ENCODE data around the gene KLF15. TPM values are rescaled to one million over a fixed set of nuclear protein-coding genes. Genes with fewer than 3 reads are reported as not detected.

KLF15 gene
- total RNA-seq, 4 donors from 2014 or later, result 138 to 234 (median 176) TPM

DNA sequence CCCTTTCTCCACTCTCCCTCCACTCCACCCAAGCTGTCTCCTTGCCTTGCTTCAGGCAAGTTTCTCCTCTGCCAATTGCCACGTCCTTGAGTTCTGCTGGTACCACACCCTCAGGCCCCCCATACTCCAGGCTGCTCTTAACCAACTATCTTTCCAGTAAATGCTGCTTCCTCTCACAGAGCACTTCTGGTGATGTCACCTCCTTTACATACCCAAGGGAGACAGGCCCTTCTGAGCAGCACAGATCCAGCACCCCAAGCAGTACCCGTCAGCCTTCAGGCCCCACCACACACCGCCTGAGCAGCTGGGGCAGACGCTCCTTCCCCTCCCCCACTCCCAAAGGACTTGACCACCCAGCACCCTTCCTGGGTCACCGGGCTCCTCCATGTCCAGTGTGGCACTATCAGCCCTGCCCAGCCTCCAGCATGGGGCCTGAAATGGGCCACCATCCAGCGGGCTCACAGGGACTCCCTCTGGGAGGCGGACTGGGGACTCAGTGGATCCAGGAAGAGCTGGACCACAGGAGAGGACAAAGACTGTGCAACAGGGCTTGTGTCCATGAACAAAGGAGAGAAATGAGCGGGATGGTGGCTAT lies 50.2 kb downstream of the KLF15 start:
- no peaks in the 10 kb centered on the region for H3K27me3 ChIP-seq

DNA sequence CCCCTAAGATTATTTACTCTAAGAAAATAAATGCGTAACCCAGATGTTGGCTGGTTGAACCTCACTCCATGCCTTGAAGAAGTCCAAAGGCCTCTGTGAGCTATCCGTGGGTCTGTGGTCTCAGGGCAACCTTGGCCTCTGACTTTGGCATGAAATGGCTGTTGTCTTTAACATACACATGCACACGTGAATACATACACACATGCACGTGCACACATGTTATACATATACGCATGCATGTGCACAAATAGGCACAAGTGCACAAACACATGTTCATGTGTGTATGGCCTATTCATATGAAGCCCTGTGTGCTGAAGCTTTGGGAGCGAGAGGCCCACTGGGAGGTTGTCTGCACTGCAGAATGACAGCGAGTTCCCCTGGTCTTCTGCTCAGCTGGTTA lies 50.8 kb downstream of the KLF15 start:
- TF ChIP-seq CTCF (IDR thresholded peaks at IDR 0.05), result no peak
- no peak for TF ChIP-seq EP300 (IDR thresholded peaks at IDR 0.05)
- TF ChIP-seq POLR2A (IDR thresholded peaks at IDR 0.05), result no peak
- H3K27me3 ChIP-seq, result no peaks in the 10 kb centered on the region
- no peaks in the 10 kb centered on the region for H3K4me1 ChIP-seq
- H3K4me3 ChIP-seq, result no peak overlapping the region
- 78 to 88% methylated on average over 7 of the region's 7 CpGs for WGBS, 2 donors
- H3K9me3 ChIP-seq, result peaks cover 0 to 37% (median 7%) of the 10 kb centered on the region in 4 donors
- H3K27ac ChIP-seq, result no peak overlapping the region
- H3K36me3 ChIP-seq, result peaks cover 0 to 31% (median 0%) of the 10 kb centered on the region in 3 donors
- no peak for DNase-seq (ENCODE audit: low spot score in 2 of 2)

More for the DNA sequence above, 50.2 kb downstream of the KLF15 start:
- H3K36me3 ChIP-seq, result peaks cover 0 to 31% (median 0%) of the 10 kb centered on the region in 3 donors
- no peak for DNase-seq (ENCODE audit: low spot score in 2 of 2)
- H3K9me3 ChIP-seq, result peaks cover 0 to 37% (median 7%) of the 10 kb centered on the region in 4 donors
- WGBS, 2 donors, result 82 to 93% methylated on average over 7 to 8 of the region's 8 CpGs
- no peak overlapping the region for H3K27ac ChIP-seq
- H3K4me3 ChIP-seq, result no peak overlapping the region
- TF ChIP-seq POLR2A (IDR thresholded peaks at IDR 0.05) (no peak), CTCF (IDR thresholded peaks at IDR 0.05) (no peak), EP300 (IDR thresholded peaks at IDR 0.05) (no peak)
- H3K4me1 ChIP-seq, result no peaks in the 10 kb centered on the region

DNA sequence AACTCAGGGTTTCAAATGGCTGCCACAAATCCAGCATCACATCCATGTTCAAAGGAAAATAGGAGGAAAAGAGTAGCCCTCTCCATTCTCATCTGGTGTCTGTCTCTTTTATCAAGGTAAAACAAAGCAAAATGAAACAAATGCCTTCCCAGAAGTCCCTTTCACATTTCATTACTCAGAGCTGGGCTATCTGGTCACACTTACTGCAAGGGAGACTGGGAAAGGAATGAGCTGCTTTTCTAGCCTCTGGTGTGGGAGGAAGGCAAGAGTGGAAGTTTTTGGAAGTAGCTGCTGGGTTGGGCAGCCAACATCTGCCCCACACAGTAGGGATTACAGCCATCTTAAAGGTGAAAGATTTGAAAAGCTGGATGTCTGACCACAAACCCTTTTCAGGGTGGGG lies 51.8 kb downstream of the KLF15 start:
- Histone ChIP-seq H3K27ac (no peak overlapping the region), H3K9me3 (peaks cover 0 to 32% (median 7%) of the 10 kb centered on the region in 4 donors), H3K36me3 (peaks cover 0 to 33% (median 0%) of the 10 kb centered on the region in 3 donors), H3K4me1 (no peaks in the 10 kb centered on the region), H3K27me3 (no peaks in the 10 kb centered on the region), H3K4me3 (no peak overlapping the region)
- no peak for DNase-seq (ENCODE audit: low spot score in 2 of 2)
- no peak for TF ChIP-seq CTCF (IDR thresholded peaks at IDR 0.05)
- no peak for TF ChIP-seq POLR2A (IDR thresholded peaks at IDR 0.05)
- TF ChIP-seq EP300 (IDR thresholded peaks at IDR 0.05), result no peak

GRCh38 chr3:126304704-126305103 lies 52.5 kb downstream of the KLF15 start:
- Histone ChIP-seq H3K36me3 (peaks cover 0 to 32% (median 0%) of the 10 kb centered on the region in 3 donors), H3K4me1 (no peaks in the 10 kb centered on the region), H3K9me3 (peaks cover 0 to 29% (median 7%) of the 10 kb centered on the region in 4 donors), H3K4me3 (no peak overlapping the region), H3K27ac (no peak overlapping the region), H3K27me3 (no peaks in the 10 kb centered on the region)
- DNase-seq (ENCODE audit: low spot score in 2 of 2), result no peak
- no peak for TF ChIP-seq EP300 (IDR thresholded peaks at IDR 0.05)
- TF ChIP-seq POLR2A (IDR thresholded peaks at IDR 0.05), result no peak
- no peak for TF ChIP-seq CTCF (IDR thresholded peaks at IDR 0.05)
- WGBS, 2 donors, result 57 to 61% methylated on average over 3 of the region's 3 CpGs

DNA sequence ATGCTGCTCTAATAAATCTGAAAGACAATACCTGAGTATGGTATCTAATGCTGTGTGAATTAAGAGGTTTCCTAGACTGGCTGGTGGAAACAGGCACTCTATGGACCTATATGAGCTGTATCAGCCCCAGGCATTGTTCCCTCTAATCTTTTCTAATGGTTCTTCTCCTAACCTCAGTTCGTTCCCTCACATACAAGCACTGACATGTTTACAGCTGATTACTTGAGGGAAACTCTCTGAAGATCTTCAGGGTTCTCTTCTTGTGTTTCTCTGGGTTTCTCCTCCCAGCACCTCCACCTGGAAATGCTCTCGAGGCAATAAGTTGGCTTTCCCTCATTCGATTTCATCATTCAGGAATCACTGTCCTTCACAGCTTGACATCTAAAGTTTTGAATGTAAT lies 52.9 kb downstream of the KLF15 start:
- TF ChIP-seq EP300 (IDR thresholded peaks at IDR 0.05) (no peak), POLR2A (IDR thresholded peaks at IDR 0.05) (no peak), CTCF (IDR thresholded peaks at IDR 0.05) (no peak)
- Histone ChIP-seq H3K4me1 (no peaks in the 10 kb centered on the region), H3K9me3 (peaks cover 0 to 28% (median 7%) of the 10 kb centered on the region in 4 donors), H3K27me3 (no peaks in the 10 kb centered on the region), H3K27ac (no peak overlapping the region), H3K4me3 (no peak overlapping the region), H3K36me3 (peaks cover 0 to 30% (median 0%) of the 10 kb centered on the region in 3 donors)
- 91 to 92% methylated on average over 3 of the region's 3 CpGs for WGBS, 2 donors
- no peak for DNase-seq (ENCODE audit: low spot score in 2 of 2)
